AML-193 (cell line): ENCODE data around the gene C12orf75.
"Not testable (repeated sequence)": the region's sequence is repeated elsewhere in the genome, so short reads cannot be mapped to it uniquely, and the experiment has no call there.

Experiments used
- DNase-seq, 2 experiments: peaks; one replicate each; lab custom pipeline; 2025; lab: John Stamatoyannopoulos, UW

Gene C12orf75

DNA sequence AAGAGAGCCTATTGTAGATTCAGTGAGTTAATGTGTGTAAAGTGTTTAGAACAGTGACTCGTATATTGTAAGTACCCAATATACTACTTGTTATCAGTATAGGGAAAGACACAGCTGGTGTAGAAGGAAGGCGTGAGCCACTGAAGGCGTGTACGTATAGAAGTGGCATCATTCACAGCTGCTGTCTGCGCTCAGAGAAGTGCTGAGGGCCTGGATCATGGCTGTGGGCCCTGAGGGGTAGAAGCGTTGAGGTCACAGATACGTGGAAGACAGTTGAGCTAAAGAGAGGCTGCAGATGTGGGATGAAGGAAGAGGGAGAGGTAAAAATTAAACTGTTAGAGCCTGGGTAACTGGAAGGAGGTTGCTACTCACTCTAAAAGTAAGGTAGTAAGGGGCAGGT is 5.9 kb downstream of the C12orf75 start:
- no peak for DNase-seq

DNA sequence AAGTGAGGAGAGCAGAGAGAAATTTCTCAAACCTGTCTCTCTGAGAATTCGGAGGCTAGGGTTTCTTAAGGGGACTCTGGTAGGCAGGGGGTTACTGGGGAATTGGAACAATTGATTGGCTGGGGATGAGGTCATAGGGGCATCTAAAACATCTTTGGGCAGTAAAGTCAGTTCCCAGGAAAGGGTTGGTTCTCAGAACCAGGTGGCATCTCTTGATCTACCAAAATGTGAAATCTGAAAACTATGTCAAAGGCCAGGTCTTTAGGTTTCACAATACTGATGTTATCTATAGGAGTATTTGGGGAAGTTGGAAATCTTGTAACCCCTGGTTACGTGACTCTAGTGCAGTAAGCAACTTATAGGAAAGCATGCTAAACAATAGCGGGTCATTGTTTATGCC is 6.9 kb downstream of the C12orf75 start:
- peak in 1 of 2 experiments; percentile 9 for DNase-seq

GRCh38 chr12:105338966-105339365 is 8.5 kb downstream of the C12orf75 start:
- no peak for DNase-seq

DNA sequence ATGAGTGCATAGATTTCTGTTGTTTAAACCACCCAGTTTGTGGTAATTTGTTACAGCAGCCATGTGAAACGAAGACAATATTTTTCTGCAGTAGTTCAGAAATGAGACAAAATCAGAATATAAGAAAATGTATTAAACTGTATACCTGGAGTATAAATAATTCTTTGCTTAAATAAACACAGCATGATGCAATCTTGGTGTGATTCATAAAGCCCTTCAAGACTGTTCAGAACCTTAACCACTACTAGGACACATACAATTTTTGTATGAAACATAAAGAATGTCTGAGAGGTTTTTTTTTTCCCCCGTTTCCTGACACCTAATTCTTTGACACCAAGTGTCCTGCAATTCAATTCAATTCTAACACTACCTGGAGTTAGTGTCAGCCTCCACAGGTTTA is 10.5 kb downstream of the C12orf75 start:
- DNase-seq, result no peak

GRCh38 chr12:105341620-105342019 is 11.1 kb downstream of the C12orf75 start:
- not testable (repeated sequence) for DNase-seq

- DNase-seq, result no peak
These were observed 12.0 kb downstream of the C12orf75 start for GRCh38 chr12:105342464-105342863.

GRCh38 chr12:105343836-105344235 is 13.3 kb downstream of the C12orf75 start:
- no peak for DNase-seq

DNA sequence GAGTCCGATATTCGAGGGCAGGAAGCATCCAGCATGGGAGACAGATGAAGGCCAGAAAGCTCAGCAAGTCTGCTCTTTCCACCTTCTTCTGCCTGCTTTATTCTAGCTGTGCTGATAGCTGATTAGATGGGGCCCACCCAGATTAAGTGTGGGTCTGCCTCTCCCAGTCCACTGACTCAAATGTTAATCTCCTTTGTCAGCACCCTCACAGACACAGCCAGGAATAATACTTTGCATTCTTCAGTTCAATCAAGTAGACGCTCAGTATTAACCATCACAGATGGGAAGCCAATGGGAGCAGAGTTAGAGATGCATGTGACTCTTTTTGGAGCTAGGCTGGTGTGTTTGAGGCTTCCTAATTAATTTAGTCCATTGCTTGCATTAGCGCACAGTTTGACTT is 17.0 kb downstream of the C12orf75 start:
- DNase-seq, result no peak

GRCh38 chr12:105348142-105348541 is 17.7 kb downstream of the C12orf75 start:
- no peak for DNase-seq

GRCh38 chr12:105348561-105348960 is 18.1 kb downstream of the C12orf75 start:
- DNase-seq, result no peak

- no peak for DNase-seq
These were observed 18.6 kb downstream of the C12orf75 start for GRCh38 chr12:105349138-105349537.

DNA sequence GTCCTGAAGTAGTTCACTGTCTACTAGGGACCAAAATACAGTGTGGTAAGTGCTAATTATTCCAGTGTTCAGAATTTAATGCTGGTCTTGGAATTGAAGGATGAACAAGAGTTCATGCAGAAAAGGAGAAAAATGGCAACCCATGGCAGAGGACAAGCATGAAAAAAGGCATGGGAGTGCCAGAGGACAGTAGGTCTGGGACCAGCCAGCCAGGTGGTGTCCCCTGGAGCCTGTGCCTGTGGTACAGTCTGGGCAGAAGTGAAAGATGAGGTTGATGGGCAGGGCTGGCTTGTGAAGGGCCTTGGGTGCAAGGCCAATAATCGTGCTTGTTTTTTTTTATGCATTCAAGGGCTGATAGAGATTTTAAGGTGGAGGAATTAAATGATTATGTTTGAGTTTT is 21.0 kb downstream of the C12orf75 start:
- DNase-seq, result no peak

- no peak for DNase-seq
These were observed 21.6 kb downstream of the C12orf75 start for GRCh38 chr12:105352052-105352451.

DNA sequence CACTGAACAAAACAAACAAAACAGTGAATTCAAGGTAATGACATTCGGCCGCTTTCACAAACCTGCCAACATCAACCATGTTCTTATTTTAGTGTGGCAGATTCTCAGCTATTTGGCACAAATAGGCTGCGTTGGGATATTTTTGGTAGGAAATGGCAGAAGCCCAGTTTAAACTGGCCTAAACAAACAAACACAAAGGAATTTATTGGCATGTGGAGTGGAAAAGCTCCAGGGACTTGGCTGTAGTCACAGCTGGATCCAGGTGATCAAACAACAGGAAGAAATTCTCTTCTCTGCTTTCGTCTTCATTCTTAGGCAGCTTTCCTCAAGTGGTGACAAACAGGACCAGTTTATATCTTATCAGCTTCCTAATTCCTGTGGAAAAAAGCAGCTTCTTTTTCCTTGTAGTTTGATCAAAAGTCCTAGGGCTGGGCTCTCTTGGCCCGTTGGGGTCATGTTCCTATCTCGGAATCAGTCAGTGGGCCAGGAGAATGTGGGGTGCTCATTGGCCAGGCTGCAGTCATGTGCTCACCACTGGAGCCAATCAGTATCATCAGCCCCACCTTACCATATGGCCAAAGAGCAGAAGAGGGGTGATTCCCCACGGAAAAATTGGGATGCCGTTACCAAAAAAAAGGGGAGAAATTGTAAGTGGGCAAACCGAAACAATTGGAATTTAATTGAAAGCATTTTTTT is 22.6 kb downstream of the C12orf75 start:
- DNase-seq, result no peak

GRCh38 chr12:105355752-105356151 is 25.3 kb downstream of the C12orf75 start:
- no peak for DNase-seq

DNA sequence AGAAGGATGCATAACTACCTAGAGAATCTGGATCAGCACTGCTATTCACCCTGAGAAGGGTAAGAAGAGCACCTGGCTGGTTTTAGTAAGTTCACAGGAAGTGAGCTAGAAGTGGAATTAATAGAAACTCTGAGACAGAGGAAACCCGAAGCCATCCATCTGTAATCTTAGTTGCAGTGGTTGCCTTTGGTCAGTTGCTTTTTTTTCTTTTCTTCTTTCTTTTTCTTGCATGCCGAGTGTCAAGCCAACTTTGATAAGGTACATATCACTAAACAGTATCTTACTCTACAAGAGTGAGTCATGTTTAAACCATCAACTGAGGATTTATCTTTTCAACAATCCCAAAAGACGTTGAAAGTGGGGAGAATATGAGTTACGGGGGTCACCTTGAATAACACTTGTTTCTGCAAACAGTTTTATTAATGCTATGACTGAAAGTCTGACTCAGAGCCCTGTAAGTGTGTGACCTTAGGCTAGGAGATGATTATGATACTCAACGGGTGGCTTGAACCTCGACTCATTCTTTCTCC is 26.7 kb downstream of the C12orf75 start:
- no peak for DNase-seq

GRCh38 chr12:105358789-105359188 is 28.3 kb downstream of the C12orf75 start:
- no peak for DNase-seq

DNA sequence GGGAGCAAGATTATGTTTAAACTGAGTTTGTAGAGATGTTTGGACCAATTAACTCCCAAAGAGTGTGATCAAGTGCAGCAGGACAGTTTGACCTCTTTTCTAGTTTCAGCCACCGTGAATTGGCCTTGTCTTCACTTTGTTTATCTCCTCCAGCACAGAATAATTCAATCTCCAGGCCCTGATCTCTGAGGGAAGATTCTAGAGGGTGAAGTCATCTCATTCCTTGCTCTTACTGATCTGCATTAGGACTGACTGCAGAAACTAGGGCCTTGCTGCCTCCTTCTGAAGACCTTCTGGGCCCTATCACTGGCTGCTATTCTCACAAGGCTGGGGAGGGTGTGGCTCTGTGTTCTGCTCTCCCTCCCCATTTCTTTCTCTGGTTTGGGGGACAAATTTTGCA is 29.4 kb downstream of the C12orf75 start:
- no peak for DNase-seq

DNA sequence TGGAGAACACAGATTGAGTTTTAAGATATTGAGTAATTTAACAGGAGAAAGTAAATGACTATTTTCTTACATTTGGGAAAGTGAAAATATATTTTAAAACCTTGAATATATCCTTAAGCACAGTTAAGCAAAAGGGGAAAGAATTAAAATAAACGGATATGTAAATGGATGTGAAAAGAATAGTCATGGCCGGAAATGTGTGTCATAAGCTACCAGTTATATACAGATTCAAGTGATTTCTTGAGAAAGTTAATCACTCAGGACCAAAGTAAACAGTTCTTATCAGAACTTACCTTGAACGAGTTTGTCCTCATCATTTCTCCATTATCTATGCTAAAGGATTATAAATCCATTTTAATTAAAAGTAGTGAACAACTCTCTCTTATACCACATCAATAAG is 33.4 kb downstream of the C12orf75 start:
- DNase-seq, result no peak

- DNase-seq, result no peak
These were observed 34.7 kb downstream of the C12orf75 start for GRCh38 chr12:105365231-105365630.

DNA sequence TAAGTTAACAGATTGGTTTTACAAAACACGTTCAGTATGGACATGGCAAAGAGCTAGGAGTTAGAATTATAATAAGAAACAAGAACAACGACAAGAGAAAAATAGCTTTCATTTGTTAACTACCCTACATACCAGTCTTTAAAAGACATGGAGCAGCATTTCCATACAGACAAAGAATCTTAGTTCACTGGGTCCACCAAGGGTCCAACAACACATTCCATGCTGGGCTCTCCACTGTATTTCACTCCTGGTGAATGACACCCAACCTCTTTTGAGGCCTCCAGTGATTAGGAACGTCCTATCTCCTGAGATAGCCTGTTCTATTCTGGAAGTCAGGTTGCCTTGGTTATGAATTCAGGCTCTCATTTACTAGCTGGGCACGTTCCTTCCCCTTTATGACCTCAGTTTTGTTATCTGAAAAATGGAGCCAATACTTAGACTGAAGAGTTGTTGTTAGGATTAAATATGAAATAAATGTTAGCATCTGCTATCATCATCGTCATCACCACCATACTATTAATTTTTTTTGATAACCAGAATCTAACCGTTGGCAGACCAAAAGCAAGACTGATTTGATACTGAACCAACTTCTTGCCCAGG is 37.7 kb downstream of the C12orf75 start:
- DNase-seq, result no peak

DNA sequence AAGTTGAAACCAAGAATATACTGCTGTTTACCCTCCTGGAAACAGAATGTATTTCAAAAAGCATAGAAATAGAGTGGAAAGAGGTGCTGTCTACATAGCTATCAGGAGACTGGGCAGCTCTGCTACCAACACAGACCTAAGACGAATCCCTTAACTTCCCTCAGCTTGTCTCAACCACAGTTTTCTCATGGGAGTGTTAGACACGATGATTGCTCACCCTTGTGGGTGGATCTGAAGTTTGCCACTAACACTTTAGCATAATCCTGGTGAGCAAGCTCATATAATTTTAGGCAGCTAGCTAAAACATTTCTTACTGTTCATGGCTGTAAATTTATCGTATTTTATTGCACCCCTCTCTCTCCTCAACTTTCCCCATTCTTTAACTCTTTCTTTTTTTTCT is 38.5 kb downstream of the C12orf75 start:
- no peak for DNase-seq

GRCh38 chr12:105374303-105374702 is 43.8 kb downstream of the C12orf75 start:
- DNase-seq, result no peak

DNA sequence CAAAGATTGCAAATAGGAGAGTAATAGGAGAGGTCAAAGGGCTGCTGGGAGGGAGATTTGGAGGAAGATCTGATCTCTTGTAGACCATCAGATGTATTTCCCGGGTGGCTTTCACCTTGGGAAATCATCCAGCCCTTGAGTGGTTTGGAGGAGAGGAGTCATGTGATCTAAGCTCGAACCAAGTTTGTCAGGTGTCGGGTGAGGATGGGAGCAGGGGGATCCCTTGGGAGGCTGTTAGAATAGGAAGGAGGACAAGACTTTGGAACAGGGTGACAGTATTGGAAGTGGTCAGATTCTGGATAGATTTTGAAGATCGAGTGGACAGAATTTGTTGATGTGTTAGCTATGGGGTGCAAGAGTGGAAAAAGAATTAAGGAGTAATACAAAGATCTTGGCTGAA is 46.6 kb downstream of the C12orf75 start:
- no peak for DNase-seq
